Subcutaneous abdominal adipose tissue (tissue), 5 donors: ENCODE data around the gene BICD2.

Experiments
- H3K27ac ChIP-seq: one replicate; pipeline ENCODE4 v1.7.0; 2013; ENCODE audit warnings: low read depth, mild to moderate bottlenecking, inconsistent platforms, low read length, moderate library complexity
- H3K27me3 ChIP-seq, 5 donors: one replicate each; pipeline ENCODE4 v1.7.0; 2013; ENCODE audit warnings: low read length in 5 of 5, inconsistent platforms in 1 of 5; ENCODE audit not compliant: control insufficient read depth in 5 of 5, insufficient read depth in 4 of 5
- H3K36me3 ChIP-seq, 5 donors: one replicate each; pipeline ENCODE4 v1.7.0; 2013; ENCODE audit warnings: low read length in 5 of 5; ENCODE audit not compliant: control insufficient read depth in 5 of 5, insufficient read depth in 5 of 5
- H3K4me1 ChIP-seq, 5 donors: one replicate each; pipeline ENCODE4 v1.7.0; 2013; ENCODE audit warnings: low read length in 5 of 5, mild to moderate bottlenecking in 3 of 5, moderate library complexity in 1 of 5; ENCODE audit not compliant: control insufficient read depth in 5 of 5, insufficient read depth in 5 of 5
- H3K4me3 ChIP-seq, 5 donors: one replicate each; pipeline ENCODE4 v1.7.0; 2013; ENCODE audit warnings: low read length in 5 of 5, low read depth in 1 of 5
- H3K9ac ChIP-seq, 5 donors: one replicate each; pipeline ENCODE4 v1.7.0; 2013; ENCODE audit warnings: low read length in 5 of 5, mild to moderate bottlenecking in 4 of 5, moderate library complexity in 3 of 5
- H3K9me3 ChIP-seq, 5 donors: one replicate each; pipeline ENCODE4 v1.7.0; 2013; ENCODE audit warnings: low read length in 5 of 5; ENCODE audit not compliant: control insufficient read depth in 5 of 5
- donor health status: healthy.
- donor health status: healthy.
- donor health status: healthy.
- donor health status: healthy.
- donor health status: healthy.

Gene BICD2

GRCh38 chr9:92716557-92716956, 48.1 kb downstream of the BICD2 start:
- Histone ChIP-seq H3K4me1 (peaks cover 3 to 16% (median 9%) of the 10 kb centered on the region in 5 donors), H3K4me3 (no peak overlapping the region), H3K27ac (no peak overlapping the region), H3K27me3 (no peaks in the 10 kb centered on the region), H3K9me3 (no peaks in the 10 kb centered on the region), H3K9ac (no peak overlapping the region), H3K36me3 (peaks cover 0 to 90% (median 86%) of the 10 kb centered on the region in 5 donors)

DNA sequence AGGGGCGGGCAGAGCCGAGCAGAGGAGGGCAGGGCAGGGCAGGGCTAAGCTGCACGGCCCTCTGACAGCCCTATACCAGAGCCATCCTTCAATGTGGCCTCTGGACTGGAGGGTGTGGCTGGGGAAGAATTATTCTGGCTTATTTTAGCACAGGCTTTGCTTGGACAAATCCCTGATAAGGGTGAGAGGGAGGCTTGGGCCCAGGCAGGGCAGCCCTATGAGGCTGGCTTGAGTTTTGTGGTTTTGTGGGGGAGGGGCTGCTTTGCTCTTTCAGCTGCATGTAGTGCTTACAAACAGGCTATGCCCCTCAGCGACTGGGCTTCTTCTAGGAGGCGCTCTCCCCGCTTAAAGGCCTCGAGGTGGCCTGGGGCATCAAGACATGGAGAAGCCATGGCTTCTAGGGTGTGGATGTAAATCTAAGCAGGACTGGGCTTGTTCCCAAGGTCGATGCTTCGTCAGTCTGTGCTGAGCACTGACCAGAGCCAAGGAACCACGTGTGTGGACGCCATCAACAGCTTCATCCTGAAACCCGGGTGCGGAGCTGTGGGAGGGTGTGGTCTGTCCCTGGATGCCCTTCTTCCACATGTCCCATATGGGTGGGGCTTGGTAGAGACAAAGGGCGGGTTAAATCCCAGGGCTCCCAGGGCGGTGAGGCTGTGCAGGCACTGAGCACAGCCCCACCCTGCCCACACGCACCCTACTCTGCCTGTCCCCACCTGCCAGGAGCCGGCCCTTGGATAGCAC, 49.0 kb downstream of the BICD2 start:
- Histone ChIP-seq H3K27me3 (no peaks in the 10 kb centered on the region), H3K4me1 (peaks cover 3 to 19% (median 9%) of the 10 kb centered on the region in 5 donors), H3K4me3 (no peak overlapping the region), H3K9me3 (no peaks in the 10 kb centered on the region), H3K36me3 (peaks cover 0 to 90% (median 84%) of the 10 kb centered on the region in 5 donors), H3K27ac (no peak overlapping the region), H3K9ac (no peak overlapping the region)

- H3K36me3 ChIP-seq = peaks cover 0 to 90% (median 83%) of the 10 kb centered on the region in 5 donors
These were observed 49.7 kb downstream of the BICD2 start for GRCh38 chr9:92714787-92715487.

DNA sequence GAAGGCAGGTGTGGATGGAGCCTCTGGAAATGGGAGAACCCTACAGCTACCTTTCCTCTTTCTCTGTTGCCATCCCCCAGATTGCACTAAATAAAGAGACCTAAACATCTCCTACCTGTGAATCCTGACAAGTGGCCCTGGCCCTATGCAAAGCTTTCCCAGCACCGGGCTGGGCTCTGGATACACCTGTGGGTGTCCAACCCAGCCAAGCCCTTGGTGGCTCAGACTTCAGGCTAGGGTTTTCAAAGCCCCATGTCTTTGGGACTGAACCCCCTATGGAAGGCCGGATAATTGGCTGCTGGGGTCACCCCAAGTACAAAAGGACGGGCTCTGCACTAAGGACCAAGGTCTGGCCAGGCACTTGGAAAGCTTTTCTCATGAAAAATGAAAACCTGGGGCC, 50.6 kb downstream of the BICD2 start:
- H3K9ac ChIP-seq = no peak overlapping the region
- H3K9me3 ChIP-seq = no peaks in the 10 kb centered on the region
- H3K36me3 ChIP-seq = peaks cover 4 to 90% (median 82%) of the 10 kb centered on the region in 5 donors
- peaks cover 3 to 19% (median 9%) of the 10 kb centered on the region in 5 donors for H3K4me1 ChIP-seq
- no peaks in the 10 kb centered on the region for H3K27me3 ChIP-seq
- H3K27ac ChIP-seq = no peak overlapping the region
- H3K4me3 ChIP-seq = no peak overlapping the region

More at GRCh38 chr9:92714787-92715487, 49.7 kb downstream of the BICD2 start:
- no peak overlapping the region for H3K4me3 ChIP-seq
- H3K9me3 ChIP-seq = no peaks in the 10 kb centered on the region
- no peak overlapping the region for H3K9ac ChIP-seq
- peaks cover 3 to 19% (median 9%) of the 10 kb centered on the region in 5 donors for H3K4me1 ChIP-seq
- no peaks in the 10 kb centered on the region for H3K27me3 ChIP-seq
- H3K27ac ChIP-seq = no peak overlapping the region

- Histone ChIP-seq H3K36me3 (peaks cover 8 to 86% (median 78%) of the 10 kb centered on the region in 5 donors), H3K27ac (no peak overlapping the region), H3K9me3 (no peaks in the 10 kb centered on the region), H3K4me3 (no peak overlapping the region), H3K9ac (no peak overlapping the region), H3K4me1 (peaks cover 3 to 19% (median 9%) of the 10 kb centered on the region in 5 donors), H3K27me3 (no peaks in the 10 kb centered on the region)
These were observed 51.1 kb downstream of the BICD2 start for GRCh38 chr9:92713528-92713927.

DNA sequence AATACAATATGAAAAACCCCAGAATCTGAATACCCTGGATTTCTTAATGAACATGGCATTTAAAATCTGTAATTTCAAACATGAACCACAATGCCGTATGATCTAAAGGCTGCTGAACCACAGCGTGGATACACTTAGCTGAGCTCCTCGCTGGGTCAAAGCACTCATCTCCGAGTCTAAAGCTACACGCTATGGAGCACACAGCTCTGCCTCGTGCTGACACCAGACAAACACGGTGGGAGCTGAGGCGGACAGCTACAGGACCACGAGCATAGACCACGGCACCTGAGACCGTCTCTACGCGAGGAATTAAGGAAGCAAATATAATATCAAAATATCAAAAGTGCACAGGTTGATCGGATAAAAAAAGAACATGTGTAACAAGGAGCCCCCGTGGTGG, 51.9 kb downstream of the BICD2 start:
- peaks cover 8 to 79% (median 70%) of the 10 kb centered on the region in 5 donors for H3K36me3 ChIP-seq
- peaks cover 3 to 19% (median 9%) of the 10 kb centered on the region in 5 donors for H3K4me1 ChIP-seq
- no peak overlapping the region for H3K4me3 ChIP-seq
- H3K9me3 ChIP-seq = no peaks in the 10 kb centered on the region
- no peaks in the 10 kb centered on the region for H3K27me3 ChIP-seq
- H3K9ac ChIP-seq = no peak overlapping the region
- H3K27ac ChIP-seq = no peak overlapping the region

DNA sequence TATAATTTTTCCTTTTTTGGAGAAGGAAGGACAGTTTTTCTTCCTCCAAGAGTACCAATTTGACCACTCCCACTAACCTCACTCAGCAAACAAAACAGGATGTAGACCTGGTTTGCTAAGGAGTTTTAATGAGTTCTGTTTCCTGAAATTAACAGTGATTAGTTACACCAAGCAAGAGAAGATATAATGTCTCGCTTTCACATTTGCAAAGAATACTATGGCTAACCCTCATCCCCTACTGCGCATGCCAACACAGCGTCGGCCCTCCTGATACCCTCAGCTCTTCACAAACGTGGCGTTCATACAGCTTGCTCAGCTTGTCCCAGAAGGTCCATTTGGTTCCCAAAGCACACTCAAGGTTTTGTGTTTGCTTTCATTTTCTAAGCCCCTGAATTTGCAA, 52.8 kb downstream of the BICD2 start:
- Histone ChIP-seq H3K4me1 (peaks cover 3 to 19% (median 9%) of the 10 kb centered on the region in 5 donors), H3K27ac (no peak overlapping the region), H3K4me3 (peak overlapping the region in 2 of 5 donors; percentile 6 to 26), H3K9me3 (no peaks in the 10 kb centered on the region), H3K36me3 (peaks cover 8 to 69% (median 61%) of the 10 kb centered on the region in 5 donors), H3K9ac (no peak overlapping the region), H3K27me3 (no peaks in the 10 kb centered on the region)

GRCh38 chr9:92711146-92711545, 53.5 kb downstream of the BICD2 start:
- H3K4me1 ChIP-seq = peaks cover 0 to 16% (median 6%) of the 10 kb centered on the region in 5 donors
- H3K27me3 ChIP-seq = no peaks in the 10 kb centered on the region
- H3K36me3 ChIP-seq = peaks cover 8 to 67% (median 61%) of the 10 kb centered on the region in 5 donors
- no peak overlapping the region for H3K27ac ChIP-seq
- no peak overlapping the region for H3K9ac ChIP-seq
- H3K4me3 ChIP-seq = no peak overlapping the region
- no peaks in the 10 kb centered on the region for H3K9me3 ChIP-seq

DNA sequence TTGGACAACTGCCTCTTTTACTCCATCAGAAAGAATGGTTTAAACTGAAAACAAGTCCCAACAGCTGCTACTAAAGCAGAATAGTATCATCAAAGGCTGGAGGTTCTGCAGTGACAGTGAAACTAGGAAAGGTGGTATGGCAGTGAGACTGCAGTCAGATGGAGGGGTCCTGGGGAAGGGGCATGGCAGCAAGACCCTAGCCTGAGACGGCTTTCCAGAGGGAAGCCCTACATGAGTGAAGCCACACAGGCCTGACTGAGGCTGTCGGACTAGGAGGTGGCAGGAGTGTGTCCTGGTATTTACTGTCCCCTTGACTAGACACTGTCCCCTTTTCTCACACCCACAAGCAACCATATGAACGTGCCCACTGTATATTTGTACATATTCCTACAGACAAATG, 54.3 kb downstream of the BICD2 start:
- Histone ChIP-seq H3K27me3 (no peaks in the 10 kb centered on the region), H3K27ac (no peak overlapping the region), H3K9ac (no peak overlapping the region), H3K4me1 (peaks cover 0 to 10% (median 0%) of the 10 kb centered on the region in 5 donors), H3K9me3 (no peaks in the 10 kb centered on the region), H3K36me3 (peaks cover 8 to 59% (median 55%) of the 10 kb centered on the region in 5 donors), H3K4me3 (no peak overlapping the region)

- no peak overlapping the region for H3K4me3 ChIP-seq
- H3K9ac ChIP-seq = no peak overlapping the region
- H3K9me3 ChIP-seq = no peaks in the 10 kb centered on the region
- H3K27me3 ChIP-seq = no peaks in the 10 kb centered on the region
- H3K4me1 ChIP-seq = peaks cover 0 to 10% (median 0%) of the 10 kb centered on the region in 5 donors
- peaks cover 8 to 55% (median 51%) of the 10 kb centered on the region in 5 donors for H3K36me3 ChIP-seq
- H3K27ac ChIP-seq = no peak overlapping the region
These were observed 54.7 kb downstream of the BICD2 start for GRCh38 chr9:92709954-92710353.
